GM12874 (cell line): ENCODE measurements around the gene PTPN12.

Source experiments
- TF ChIP-seq, protein P1 (sequence below): IDR thresholded peaks from 2 replicates; pipeline ENCODE4 v1.5.1; 2011; ENCODE audit warnings: low read depth, mild to moderate bottlenecking, control low read depth, low read length, moderate library complexity; ENCODE audit not compliant: insufficient read depth

Gene PTPN12

DNA sequence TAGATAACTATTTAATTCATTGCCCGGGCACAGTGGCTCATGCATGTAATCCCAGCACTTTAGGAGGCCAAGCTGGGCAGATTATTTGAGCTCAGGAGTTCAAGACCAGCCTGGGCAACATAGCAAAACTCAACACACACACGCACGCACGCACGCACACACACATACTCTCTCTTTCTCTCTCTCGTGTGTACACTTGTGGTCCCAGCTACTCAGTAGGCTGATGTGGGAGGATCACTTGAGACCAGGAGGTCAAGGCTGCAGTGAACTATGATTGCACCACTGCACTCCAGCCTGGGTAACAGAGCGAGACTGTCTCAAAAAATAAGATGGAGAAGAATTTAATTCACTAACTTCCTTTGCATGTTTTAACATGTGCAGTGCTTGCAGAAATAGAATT lies 38.1 kb downstream of the PTPN12 start:
- TF ChIP-seq, protein P1, sequence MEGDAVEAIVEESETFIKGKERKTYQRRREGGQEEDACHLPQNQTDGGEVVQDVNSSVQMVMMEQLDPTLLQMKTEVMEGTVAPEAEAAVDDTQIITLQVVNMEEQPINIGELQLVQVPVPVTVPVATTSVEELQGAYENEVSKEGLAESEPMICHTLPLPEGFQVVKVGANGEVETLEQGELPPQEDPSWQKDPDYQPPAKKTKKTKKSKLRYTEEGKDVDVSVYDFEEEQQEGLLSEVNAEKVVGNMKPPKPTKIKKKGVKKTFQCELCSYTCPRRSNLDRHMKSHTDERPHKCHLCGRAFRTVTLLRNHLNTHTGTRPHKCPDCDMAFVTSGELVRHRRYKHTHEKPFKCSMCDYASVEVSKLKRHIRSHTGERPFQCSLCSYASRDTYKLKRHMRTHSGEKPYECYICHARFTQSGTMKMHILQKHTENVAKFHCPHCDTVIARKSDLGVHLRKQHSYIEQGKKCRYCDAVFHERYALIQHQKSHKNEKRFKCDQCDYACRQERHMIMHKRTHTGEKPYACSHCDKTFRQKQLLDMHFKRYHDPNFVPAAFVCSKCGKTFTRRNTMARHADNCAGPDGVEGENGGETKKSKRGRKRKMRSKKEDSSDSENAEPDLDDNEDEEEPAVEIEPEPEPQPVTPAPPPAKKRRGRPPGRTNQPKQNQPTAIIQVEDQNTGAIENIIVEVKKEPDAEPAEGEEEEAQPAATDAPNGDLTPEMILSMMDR, result no peak

DNA sequence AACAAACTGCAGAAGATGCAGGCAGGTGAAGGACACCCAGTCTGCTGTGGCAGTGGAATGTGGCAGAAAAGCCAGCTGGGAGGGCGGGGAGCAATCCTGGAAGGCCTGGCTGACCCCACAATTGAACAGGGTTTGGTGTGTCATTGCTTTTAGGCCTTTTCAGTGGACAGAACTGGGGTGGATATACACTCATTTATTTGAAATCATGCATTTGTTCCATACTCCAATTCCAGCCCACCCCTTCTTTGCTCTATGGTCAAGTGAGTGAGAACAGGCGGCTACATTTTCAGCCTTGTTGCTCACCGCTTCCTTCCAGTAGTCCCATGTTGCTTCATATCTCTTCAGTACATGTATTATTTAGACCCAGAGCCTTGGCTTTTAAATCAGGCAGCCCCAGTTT lies 39.8 kb downstream of the PTPN12 start:
- TF ChIP-seq, protein P1, result no peak

DNA sequence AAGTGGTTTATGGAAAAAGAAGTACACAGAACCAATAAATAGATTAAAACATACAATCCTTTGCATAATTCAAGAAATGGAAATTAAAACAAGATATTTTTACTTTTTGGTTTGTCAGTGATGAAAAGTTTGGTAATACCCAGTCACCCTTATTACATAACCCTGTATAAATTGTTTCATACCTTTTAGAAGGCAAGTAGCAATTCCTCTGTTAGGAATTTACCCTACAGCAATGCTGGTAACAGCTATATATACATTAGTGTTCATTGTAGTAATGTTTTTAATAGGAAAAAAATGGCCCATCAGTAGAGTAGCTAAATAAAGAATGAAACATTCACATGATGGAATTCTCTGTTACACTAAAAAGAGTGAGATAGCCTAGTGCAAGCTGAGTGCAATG lies 42.7 kb downstream of the PTPN12 start:
- TF ChIP-seq, protein P1, result no peak

DNA sequence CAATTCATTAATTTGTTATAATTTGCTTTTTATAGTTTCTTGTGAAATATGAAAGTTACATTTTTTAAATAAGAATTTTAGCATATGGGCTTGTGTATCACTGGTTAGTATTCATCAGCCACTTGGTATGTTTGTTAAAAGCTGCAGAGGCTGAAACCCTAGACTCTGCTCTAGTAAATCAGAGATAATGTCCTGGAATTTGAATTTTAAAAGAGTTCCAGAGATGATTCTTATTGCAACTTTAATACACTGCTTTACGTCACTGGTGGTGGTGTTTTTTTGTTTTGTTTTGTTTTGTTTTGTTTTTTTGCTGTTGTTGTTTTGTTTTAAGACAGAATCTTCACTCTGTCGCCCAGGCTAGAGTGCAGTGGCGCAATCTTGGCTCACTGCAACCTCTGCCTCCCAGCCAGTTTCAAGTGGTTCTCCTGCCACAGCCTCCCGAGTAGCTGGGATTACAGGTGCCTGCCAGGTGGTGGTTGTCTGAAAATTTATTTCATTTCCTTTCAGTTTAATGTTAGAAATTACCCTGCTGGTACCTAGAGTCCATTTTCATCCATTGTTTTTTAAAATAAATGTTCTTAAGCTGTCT lies 43.8 kb downstream of the PTPN12 start:
- TF ChIP-seq, protein P1, result no peak

DNA sequence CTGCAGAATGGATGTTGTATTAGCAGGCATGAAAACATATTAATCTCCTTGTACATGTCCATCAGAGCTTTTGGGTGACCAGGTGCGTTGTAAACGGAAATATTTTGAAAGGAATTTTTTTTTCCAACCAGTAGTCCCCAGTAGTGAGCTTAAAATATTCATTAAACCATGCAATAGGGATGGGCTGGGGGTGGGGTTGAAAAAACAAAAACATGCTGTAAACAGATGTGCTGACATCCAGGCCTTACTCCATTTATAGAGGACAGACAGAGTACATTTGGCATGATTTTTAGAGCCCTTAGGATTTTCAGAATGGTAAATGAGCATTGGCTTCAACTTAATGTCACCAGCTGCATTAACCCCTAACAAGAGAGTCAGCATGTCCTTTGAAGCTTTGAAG lies 50.2 kb downstream of the PTPN12 start:
- TF ChIP-seq, protein P1, result no peak

DNA sequence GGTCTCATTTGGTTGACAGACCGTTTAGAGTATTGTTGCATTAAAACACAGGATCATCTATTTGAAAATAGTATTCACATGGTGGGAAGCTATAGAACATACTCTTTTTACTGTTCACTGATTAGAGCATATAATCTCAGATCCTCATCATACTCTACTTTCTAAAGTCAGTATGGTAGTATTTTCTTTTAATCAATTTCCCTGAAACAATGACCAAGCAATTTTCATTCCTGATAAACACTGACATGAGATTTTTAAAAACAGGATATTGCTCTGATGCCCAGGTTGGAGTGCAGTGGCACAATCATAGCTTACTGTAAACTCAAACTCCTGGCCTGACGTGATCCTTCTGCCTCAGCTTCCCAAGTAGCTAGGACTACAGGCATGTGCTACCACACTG lies 63.9 kb downstream of the PTPN12 start:
- TF ChIP-seq, protein P1, result no peak

DNA sequence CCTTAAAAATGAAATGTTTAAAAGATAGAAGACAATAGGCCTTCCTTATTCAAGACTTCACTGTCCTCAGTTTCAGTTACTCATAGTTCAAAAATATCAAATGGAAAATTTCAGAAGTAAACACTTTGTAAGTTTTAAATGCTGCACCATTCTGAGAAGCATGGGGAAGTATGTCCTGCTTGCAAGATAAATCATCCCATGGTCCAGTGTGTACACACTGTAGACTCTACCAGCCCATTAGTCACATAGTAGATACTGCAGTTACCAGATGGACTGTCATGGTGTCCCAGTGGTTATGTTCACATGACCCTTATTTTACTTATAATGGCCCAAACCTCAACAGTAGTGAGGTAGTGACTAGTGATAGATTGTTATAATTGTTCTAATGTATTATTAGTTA lies 69.5 kb downstream of the PTPN12 start:
- TF ChIP-seq, protein P1, result no peak
